Astrocyte (in vitro differentiated cells and primary cell): ENCODE results near the gene TBPL1. TPM values are rescaled to one million over a fixed set of nuclear protein-coding genes. Genes with fewer than 3 reads are reported as not detected.

Source experiments
- DNase-seq: peaks from one replicate; pipeline ENCODE4 v3.0.0-alpha.2; 2010; ENCODE audit warnings: low read depth
- FAIRE-seq: peaks from 2 replicates; lab custom pipeline; 2011; peaks lifted over from hg19 to GRCh38; lab: Jason Lieb, UNC
- H2AFZ ChIP-seq: 2 replicates; pipeline ENCODE4 v1.6.0; 2012; ENCODE audit warnings: low read depth, low read length, inconsistent platforms
- H3K27ac ChIP-seq: 2 replicates; pipeline ENCODE4 v1.5.1; 2011; ENCODE audit warnings: low read depth, low read length, inconsistent platforms
- H3K27me3 ChIP-seq: 2 replicates; pipeline ENCODE4 v1.6.0; 2011; ENCODE audit warnings: low read length, inconsistent platforms; ENCODE audit not compliant: insufficient read depth
- H3K36me3 ChIP-seq: 2 replicates; pipeline ENCODE4 v1.5.1; 2011; ENCODE audit warnings: low read length, inconsistent platforms; ENCODE audit not compliant: insufficient read depth
- H3K4me1 ChIP-seq: 2 replicates; pipeline ENCODE4 v1.5.1; 2011; ENCODE audit warnings: low read length, inconsistent platforms; ENCODE audit not compliant: insufficient read depth
- H3K4me2 ChIP-seq: 2 replicates; pipeline ENCODE4 v1.6.0; 2012; ENCODE audit warnings: low read length, inconsistent platforms
- H3K4me3 ChIP-seq: 2 replicates; pipeline ENCODE4 v1.5.1; 2011; ENCODE audit warnings: low read depth, mild to moderate bottlenecking, low read length, inconsistent platforms; ENCODE audit not compliant: insufficient read depth
- H3K79me2 ChIP-seq: 2 replicates; pipeline ENCODE4 v1.6.0; 2012; ENCODE audit warnings: mild to moderate bottlenecking, low read length, inconsistent platforms; ENCODE audit not compliant: insufficient read depth
- H3K9ac ChIP-seq: 2 replicates; pipeline ENCODE4 v1.6.0; 2012; ENCODE audit warnings: mild to moderate bottlenecking, low read length, inconsistent platforms
- H3K9me3 ChIP-seq: 2 replicates; pipeline ENCODE4 v1.5.1; 2012; ENCODE audit warnings: low read depth, mild to moderate bottlenecking, low read length, inconsistent platforms; ENCODE audit not compliant: insufficient read depth
- H4K20me1 ChIP-seq: 2 replicates; pipeline ENCODE4 v1.6.0; 2012; ENCODE audit warnings: low read length, inconsistent platforms; ENCODE audit not compliant: insufficient read depth
- H3K27ac Mint-ChIP-seq: one replicate; pipeline ENCODE4 v1.8.0; 2021; ENCODE audit warnings: mild to moderate bottlenecking, mixed read lengths; ENCODE audit not compliant: unreplicated experiment
- H3K27me3 Mint-ChIP-seq: one replicate; pipeline ENCODE4 v1.8.0; 2021; ENCODE audit warnings: low read depth, mixed read lengths; ENCODE audit not compliant: unreplicated experiment
- H3K36me3 Mint-ChIP-seq: one replicate; pipeline ENCODE4 v1.8.0; 2021; ENCODE audit warnings: low read depth, mixed read lengths; ENCODE audit not compliant: unreplicated experiment
- H3K4me1 Mint-ChIP-seq: one replicate; pipeline ENCODE4 v1.8.0; 2021; ENCODE audit warnings: low read depth, mixed read lengths; ENCODE audit not compliant: unreplicated experiment
- H3K4me3 Mint-ChIP-seq: one replicate; pipeline ENCODE4 v1.8.0; 2021; ENCODE audit warnings: mild to moderate bottlenecking, moderate library complexity, mixed read lengths; ENCODE audit not compliant: unreplicated experiment
- H3K9me3 Mint-ChIP-seq: one replicate; pipeline ENCODE4 v1.8.0; 2021; ENCODE audit warnings: mild to moderate bottlenecking, mixed read lengths; ENCODE audit not compliant: unreplicated experiment
- EZH2 ChIP-seq: IDR thresholded peaks from 2 replicates; pipeline ENCODE4 v1.6.1; 2012; ENCODE audit warnings: mild to moderate bottlenecking, low read length, inconsistent platforms; ENCODE audit not compliant: insufficient read depth
- total RNA-seq: library from RNA; stranded (reverse); gene quantifications from 2 replicates; pipeline ENCODE4 v1.2.1, GENCODE V29; 2021
- TF ChIP-seq, protein P1 (sequence below): IDR thresholded peaks from 2 replicates; pipeline ENCODE4 v1.5.1; 2011; ENCODE audit warnings: low read depth, mild to moderate bottlenecking, inconsistent platforms, low read length, moderate library complexity; ENCODE audit not compliant: insufficient read depth

TBPL1 gene
- total RNA-seq, 1 donor from 2014 or later: 54.0 TPM

DNA sequence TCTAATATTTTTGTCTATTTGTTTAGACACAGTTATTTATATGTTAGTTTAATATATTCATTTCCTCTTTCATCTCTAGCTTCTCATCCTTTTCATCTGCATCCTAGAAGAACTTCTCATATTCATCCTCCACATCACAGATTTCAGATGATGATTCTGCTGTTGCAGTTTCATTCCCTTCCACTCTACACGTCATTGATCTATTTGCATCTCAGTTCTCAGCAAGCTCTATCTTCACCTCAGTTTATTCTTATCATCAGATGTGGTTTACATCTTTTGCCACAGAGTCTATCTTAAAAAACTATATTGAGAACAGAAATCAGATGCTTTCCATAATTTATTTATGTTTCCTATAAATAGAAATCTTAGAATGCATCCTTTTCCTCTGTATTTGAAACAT lies 86.1 kb downstream of the TBPL1 start:
- H3K9ac ChIP-seq: no peak overlapping the region
- no peak for DNase-seq
- no peak overlapping the region for H3K27ac ChIP-seq
- Mint-ChIP-seq H3K36me3 (peaks cover 3% of the 10 kb centered on the region), H3K9me3 (peaks cover 4% of the 10 kb centered on the region), H3K4me3 (no peak overlapping the region), H3K4me1 (peaks cover 24% of the 10 kb centered on the region), H3K27ac (no peak overlapping the region), H3K27me3 (no peaks in the 10 kb centered on the region)
- no peaks in the 10 kb centered on the region for H3K36me3 ChIP-seq
- peaks cover 20% of the 10 kb centered on the region for H3K4me1 ChIP-seq
- no peaks in the 10 kb centered on the region for H3K27me3 ChIP-seq
- H3K79me2 ChIP-seq: no peaks in the 10 kb centered on the region
- H3K9me3 ChIP-seq: no peaks in the 10 kb centered on the region
- H4K20me1 ChIP-seq: no peaks in the 10 kb centered on the region
- no peak for TF ChIP-seq EZH2
- TF ChIP-seq, protein P1, sequence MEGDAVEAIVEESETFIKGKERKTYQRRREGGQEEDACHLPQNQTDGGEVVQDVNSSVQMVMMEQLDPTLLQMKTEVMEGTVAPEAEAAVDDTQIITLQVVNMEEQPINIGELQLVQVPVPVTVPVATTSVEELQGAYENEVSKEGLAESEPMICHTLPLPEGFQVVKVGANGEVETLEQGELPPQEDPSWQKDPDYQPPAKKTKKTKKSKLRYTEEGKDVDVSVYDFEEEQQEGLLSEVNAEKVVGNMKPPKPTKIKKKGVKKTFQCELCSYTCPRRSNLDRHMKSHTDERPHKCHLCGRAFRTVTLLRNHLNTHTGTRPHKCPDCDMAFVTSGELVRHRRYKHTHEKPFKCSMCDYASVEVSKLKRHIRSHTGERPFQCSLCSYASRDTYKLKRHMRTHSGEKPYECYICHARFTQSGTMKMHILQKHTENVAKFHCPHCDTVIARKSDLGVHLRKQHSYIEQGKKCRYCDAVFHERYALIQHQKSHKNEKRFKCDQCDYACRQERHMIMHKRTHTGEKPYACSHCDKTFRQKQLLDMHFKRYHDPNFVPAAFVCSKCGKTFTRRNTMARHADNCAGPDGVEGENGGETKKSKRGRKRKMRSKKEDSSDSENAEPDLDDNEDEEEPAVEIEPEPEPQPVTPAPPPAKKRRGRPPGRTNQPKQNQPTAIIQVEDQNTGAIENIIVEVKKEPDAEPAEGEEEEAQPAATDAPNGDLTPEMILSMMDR: no peak
- H3K4me2 ChIP-seq: no peak overlapping the region
- H2AFZ ChIP-seq: no peak overlapping the region
- no peak overlapping the region for H3K4me3 ChIP-seq
- FAIRE-seq: no peak

Other genes starting within 250 kb of the TBPL1 start
- 0.52 and 0.94 TPM in 2 replicates for gene TCF21, start 64.1 kb upstream of the TBPL1 start, total RNA-seq
- gene SLC2A12, start 99.4 kb downstream of the TBPL1 start, total RNA-seq: 5.5 and 9.5 TPM in 2 replicates